CD4-positive, alpha-beta memory T cell (primary cell): ENCODE results near the gene DOCK10. TPM values are rescaled to one million over a fixed set of nuclear protein-coding genes. Genes with fewer than 3 reads are reported as not detected.
A peak's percentile ranks its signal among the peaks of the same experiment; 100 is the strongest.

Experiments
- CTCF ChIA-PET: fragments of 350-600 bp; sonication (Branson Sonifier 250); formaldehyde crosslinking; loops from one replicate; lab custom pipeline; 2021; ENCODE audit warnings: inconsistent platforms; ENCODE audit not compliant: partially characterized antibody; lab: Charles Lee
- POLR2A ChIA-PET: fragments of 350-600 bp; sonication (Branson Sonifier 250); formaldehyde crosslinking; loops from one replicate; lab custom pipeline; 2021; ENCODE audit not compliant: partially characterized antibody; lab: Charles Lee
- DNase-seq, 5 donors: peaks; one replicate each; pipeline versions ENCODE4 v3.0.0 to v3.0.0-alpha.2; 2020 to 2022; ENCODE audit warnings: mixed read lengths in 1 of 5
- H3K27ac ChIP-seq: one replicate; pipeline ENCODE4 v1.7.0; 2013; ENCODE audit warnings: low read depth, low read length
- H3K27me3 ChIP-seq: 2 replicates; pipeline ENCODE4 v1.7.0; 2013; ENCODE audit warnings: mild to moderate bottlenecking, low read length, moderate library complexity; ENCODE audit not compliant: insufficient read depth
- H3K36me3 ChIP-seq: 2 replicates; pipeline ENCODE4 v1.7.0; 2013; ENCODE audit warnings: mild to moderate bottlenecking, low read length, moderate library complexity; ENCODE audit not compliant: insufficient read depth
- H3K4me1 ChIP-seq: 2 replicates; pipeline ENCODE4 v1.7.0; 2013; ENCODE audit warnings: mild to moderate bottlenecking, low read length, moderate library complexity; ENCODE audit not compliant: insufficient read depth
- H3K4me3 ChIP-seq, 2 donors: one replicate each; pipeline ENCODE4 v1.7.0; 2013; ENCODE audit warnings: low read length in 2 of 2, mild to moderate bottlenecking in 1 of 2
- H3K9me3 ChIP-seq, 2 donors: one replicate each; pipeline ENCODE4 v1.7.0; 2013; ENCODE audit warnings: low read length in 2 of 2, control low read depth in 1 of 2; ENCODE audit not compliant: control insufficient read depth in 1 of 2
- H3K27ac Mint-ChIP-seq, 7 donors: one replicate each; pipeline ENCODE4 v1.8.0; 2020 to 2021; ENCODE audit warnings: mixed read lengths in 7 of 7, mild to moderate bottlenecking in 6 of 7, inconsistent platforms in 3 of 7, moderate library complexity in 3 of 7
- H3K27me3 Mint-ChIP-seq, 2 donors: one replicate each; pipeline ENCODE4 v1.8.0; 2020 to 2021; ENCODE audit warnings: mixed read lengths in 2 of 2
- H3K36me3 Mint-ChIP-seq, 2 donors: one replicate each; pipeline ENCODE4 v1.8.0; 2020 to 2021; ENCODE audit warnings: mixed read lengths in 2 of 2, inconsistent platforms in 1 of 2, mild to moderate bottlenecking in 1 of 2
- H3K4me1 Mint-ChIP-seq, 4 donors: one replicate each; pipeline ENCODE4 v1.8.0; 2020 to 2021; ENCODE audit warnings: mixed read lengths in 4 of 4, mild to moderate bottlenecking in 1 of 4
- H3K4me3 Mint-ChIP-seq, 8 donors: one replicate each; pipeline ENCODE4 v1.8.0; 2020 to 2021; ENCODE audit warnings: mixed read lengths in 8 of 8, mild to moderate bottlenecking in 7 of 8, moderate library complexity in 6 of 8, inconsistent platforms in 3 of 8
- H3K9me3 Mint-ChIP-seq, 8 donors: one replicate each; pipeline ENCODE4 v1.8.0; 2020 to 2021; ENCODE audit warnings: mixed read lengths in 8 of 8, mild to moderate bottlenecking in 5 of 8, inconsistent platforms in 3 of 8, moderate library complexity in 1 of 8
- intact Hi-C: fragments of 100-400 bp; cut with micrococcal nuclease; formaldehyde crosslinking; loops from one replicate; pipeline ENCODE4 v1.15.1; 2023
- polyA plus RNA-seq, 2 donors: library from polyadenylated mRNA; unstranded; fragments of 300-500 nt; fragmentation: Illumina TruSeq; gene quantifications; one replicate each; pipeline ENCODE4 v1.2.3, GENCODE V29; 2021
- total RNA-seq, 2 experiments: library from RNA; stranded (reverse); gene quantifications; one replicate each; pipeline ENCODE4 v1.2.3, GENCODE V29; 2021

The DOCK10 gene
- total and polyA plus RNA-seq, 4 experiments from 2014 or later: 26.0 to 186 (median 125) TPM

- Histone ChIP-seq H3K27ac (peak overlapping the region; percentile 91), H3K4me1 (peaks cover 72% of the 10 kb centered on the region), H3K36me3 (no peaks in the 10 kb centered on the region), H3K27me3 (no peaks in the 10 kb centered on the region), H3K9me3 (no peaks in the 10 kb centered on the region), H3K4me3 (peak overlapping the region; percentile 6 to 13)
- intact Hi-C loops: no loop called here
- Mint-ChIP-seq H3K9me3 (peaks cover 0 to 2% (median 0%) of the 10 kb centered on the region in 8 donors), H3K4me3 (peak overlapping the region; percentile 86 to 100 (median 98)), H3K27ac (peak overlapping the region; percentile 84 to 98 (median 90)), H3K27me3 (no peaks in the 10 kb centered on the region), H3K36me3 (peaks cover 32 to 48% of the 10 kb centered on the region in 2 donors), H3K4me1 (peaks cover 65 to 89% (median 77%) of the 10 kb centered on the region in 4 donors)
- POLR2A ChIA-PET: interaction anchor here (8.5 kb wide), 1 partner anchor 17 kb away, joined by 154 read pairs; no protein-coding TSS in a partner anchor
- DNase-seq: peak in 1 of 5 donors; percentile 33
- CTCF ChIA-PET: interaction anchor here (1.2 to 1.7 kb wide), 3 partner anchors 35 to 105 kb away, joined by 3 to 10 read pairs (median 3); no protein-coding TSS in a partner anchor
Observed at GRCh38 chr2:225037415-225038230, 4.6 kb downstream of the DOCK10 start.

GRCh38 chr2:225036431-225036830, 5.8 kb downstream of the DOCK10 start:
- intact Hi-C loops: no loop called here
- peaks cover 84% of the 10 kb centered on the region for H3K4me1 ChIP-seq
- H3K4me3 ChIP-seq: no peak overlapping the region
- ChIA-PET CTCF (interaction anchor here (1.2 kb wide), 2 partner anchors 34 to 103 kb away, joined by 3 read pairs; no protein-coding TSS in a partner anchor), POLR2A (no interaction called here)
- Mint-ChIP-seq H3K36me3 (peaks cover 33 to 48% of the 10 kb centered on the region in 2 donors), H3K9me3 (peaks cover 0 to 2% (median 0%) of the 10 kb centered on the region in 8 donors), H3K4me3 (peak overlapping the region in 7 of 8 donors; percentile 52 to 100 (median 69)), H3K4me1 (peaks cover 72 to 100% (median 86%) of the 10 kb centered on the region in 4 donors), H3K27me3 (no peaks in the 10 kb centered on the region), H3K27ac (peak overlapping the region in 4 of 7 donors; percentile 36 to 98 (median 88))
- H3K9me3 ChIP-seq: no peaks in the 10 kb centered on the region
- no peaks in the 10 kb centered on the region for H3K36me3 ChIP-seq
- no peak overlapping the region for H3K27ac ChIP-seq
- DNase-seq: no peak
- no peaks in the 10 kb centered on the region for H3K27me3 ChIP-seq

- Histone ChIP-seq H3K9me3 (no peaks in the 10 kb centered on the region), H3K4me3 (no peak overlapping the region), H3K27ac (no peak overlapping the region), H3K4me1 (peaks cover 87% of the 10 kb centered on the region), H3K27me3 (no peaks in the 10 kb centered on the region), H3K36me3 (no peaks in the 10 kb centered on the region)
- peak overlapping the region in 6 of 8 donors; percentile 11 to 74 (median 45) for H3K4me3 Mint-ChIP-seq
- H3K4me1 Mint-ChIP-seq: peaks cover 64 to 88% (median 76%) of the 10 kb centered on the region in 4 donors
- peak overlapping the region in 6 of 7 donors; percentile 37 to 82 (median 58) for H3K27ac Mint-ChIP-seq
- no peak for DNase-seq
- H3K36me3 Mint-ChIP-seq: peaks cover 38 to 42% of the 10 kb centered on the region in 2 donors
- ChIA-PET POLR2A (interaction anchor here (1.3 kb wide), 1 partner anchor 9 kb away, joined by 6 read pairs; the partner anchor contains the start of gene DOCK10), CTCF (interaction anchor here (0.6 to 1.6 kb wide), 2 partner anchors 32 to 34 kb away, joined by 3 to 4 read pairs; no protein-coding TSS in a partner anchor)
- no peaks in the 10 kb centered on the region for H3K9me3 Mint-ChIP-seq
- no peaks in the 10 kb centered on the region for H3K27me3 Mint-ChIP-seq
- intact Hi-C loops: no loop called here
Observed at GRCh38 chr2:225033440-225034318, 8.6 kb downstream of the DOCK10 start.

DNA sequence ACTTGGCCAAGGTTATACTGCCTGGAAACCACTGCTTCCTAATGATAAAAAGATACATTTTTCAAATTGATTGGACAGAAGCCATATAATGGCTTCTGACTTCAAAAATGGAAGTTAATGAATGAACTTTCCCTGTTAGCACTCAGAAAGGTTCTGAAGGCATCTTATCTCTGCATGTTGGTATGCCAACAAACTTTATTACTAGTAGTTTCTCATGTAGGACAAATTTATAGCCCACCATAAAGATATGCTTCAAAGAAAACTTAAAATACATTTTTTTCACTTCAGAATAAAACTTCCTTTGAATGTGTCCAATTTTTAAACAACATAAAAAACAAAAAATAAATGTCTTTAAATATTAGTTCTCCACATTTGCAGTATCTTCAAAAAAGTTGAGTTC, 10.0 kb downstream of the DOCK10 start:
- Mint-ChIP-seq H3K27ac (no peak overlapping the region), H3K4me3 (peak overlapping the region in 3 of 8 donors; percentile 21 to 50 (median 31)), H3K36me3 (peaks cover 34 to 47% of the 10 kb centered on the region in 2 donors), H3K9me3 (no peaks in the 10 kb centered on the region), H3K4me1 (peaks cover 63 to 88% (median 77%) of the 10 kb centered on the region in 4 donors), H3K27me3 (no peaks in the 10 kb centered on the region)
- intact Hi-C loops: no loop called here
- POLR2A ChIA-PET: interaction anchor here (0.9 to 1.3 kb wide), 2 partner anchors 10 to 17 kb away, joined by 3 to 6 read pairs; partner anchors contain the start of gene DOCK10
- Histone ChIP-seq H3K9me3 (no peaks in the 10 kb centered on the region), H3K4me3 (no peak overlapping the region), H3K4me1 (peaks cover 87% of the 10 kb centered on the region), H3K27me3 (no peaks in the 10 kb centered on the region), H3K27ac (no peak overlapping the region), H3K36me3 (no peaks in the 10 kb centered on the region)
- CTCF ChIA-PET: no interaction called here
- DNase-seq: no peak

DNA sequence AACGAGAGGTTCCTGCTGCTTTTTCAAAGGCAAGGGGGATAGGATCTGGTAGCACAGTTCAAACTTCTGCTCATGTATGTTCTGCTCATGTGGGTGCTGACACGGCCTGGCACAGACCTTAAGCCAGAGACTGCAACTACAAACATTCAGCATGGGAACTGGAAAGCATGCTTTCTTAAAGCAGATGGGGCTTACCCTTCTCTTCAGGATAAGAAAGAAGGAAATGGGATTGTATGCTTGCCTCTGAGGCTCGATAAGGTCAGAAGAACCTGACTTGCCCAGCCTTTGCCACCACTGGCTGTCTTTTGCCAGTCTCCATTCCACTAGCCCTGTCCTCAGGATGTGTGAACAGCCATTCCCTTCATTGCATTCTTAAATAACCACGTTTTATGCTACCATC, 10.7 kb downstream of the DOCK10 start:
- CTCF ChIA-PET: no interaction called here
- peaks cover 64 to 88% (median 77%) of the 10 kb centered on the region in 4 donors for H3K4me1 Mint-ChIP-seq
- intact Hi-C loops: loop anchor here (1.0 kb wide), 1 partner anchor 10 kb away; no protein-coding TSS in a partner anchor

GRCh38 chr2:225030893-225031292, 11.4 kb downstream of the DOCK10 start:
- Mint-ChIP-seq H3K27me3 (no peaks in the 10 kb centered on the region), H3K27ac (peak overlapping the region in 5 of 7 donors; percentile 19 to 63 (median 44)), H3K4me1 (peaks cover 66 to 88% (median 77%) of the 10 kb centered on the region in 4 donors), H3K9me3 (no peaks in the 10 kb centered on the region), H3K36me3 (peaks cover 29 to 45% of the 10 kb centered on the region in 2 donors), H3K4me3 (peak overlapping the region in 6 of 8 donors; percentile 14 to 53 (median 40))
- Histone ChIP-seq H3K4me3 (no peak overlapping the region), H3K9me3 (no peaks in the 10 kb centered on the region), H3K27me3 (no peaks in the 10 kb centered on the region), H3K27ac (no peak overlapping the region), H3K4me1 (peaks cover 87% of the 10 kb centered on the region), H3K36me3 (no peaks in the 10 kb centered on the region)
- ChIA-PET POLR2A (no interaction called here), CTCF (interaction anchor here (1.4 to 1.5 kb wide), 2 partner anchors 10 to 29 kb away, joined by 3 read pairs; no protein-coding TSS in a partner anchor)
- intact Hi-C loops: loop anchor here (1.0 kb wide), 1 partner anchor 10 kb away; no protein-coding TSS in a partner anchor
- no peak for DNase-seq

More for the DNA sequence above, 10.7 kb downstream of the DOCK10 start:
- H3K27ac Mint-ChIP-seq: peak overlapping the region in 5 of 7 donors; percentile 32 to 63 (median 60)
- H3K36me3 Mint-ChIP-seq: peaks cover 29 to 47% of the 10 kb centered on the region in 2 donors
- Histone ChIP-seq H3K4me1 (peaks cover 87% of the 10 kb centered on the region), H3K9me3 (no peaks in the 10 kb centered on the region), H3K27ac (no peak overlapping the region), H3K4me3 (no peak overlapping the region), H3K27me3 (no peaks in the 10 kb centered on the region), H3K36me3 (no peaks in the 10 kb centered on the region)
- peak overlapping the region in 4 of 8 donors; percentile 23 to 53 (median 50) for H3K4me3 Mint-ChIP-seq
- DNase-seq: no peak
- no peaks in the 10 kb centered on the region for H3K27me3 Mint-ChIP-seq
- POLR2A ChIA-PET: no interaction called here
- no peaks in the 10 kb centered on the region for H3K9me3 Mint-ChIP-seq
